ENCODE results near the gene INTS13.

- no peak for TF ChIP-seq SUZ12 (IDR thresholded peaks at IDR 0.05; ENCODE audit: extremely low read depth, insufficient read depth, insufficient read length)
- TF ChIP-seq YY1 (IDR thresholded peaks at IDR 0.05; ENCODE audit: insufficient read depth, insufficient read length): no peak
These were observed 45.1 kb upstream of the INTS13 start for GRCh38 chr12:26982866-26983265.
